GM21786 (cell line): ENCODE data around the gene PLBD2.

Experiments
- ATAC-seq: cut with Tn5 transposase; IDR thresholded peaks from one replicate; pipeline ENCODE4 v1.9.1; 2021; ENCODE audit not compliant: unreplicated experiment

Gene PLBD2

DNA sequence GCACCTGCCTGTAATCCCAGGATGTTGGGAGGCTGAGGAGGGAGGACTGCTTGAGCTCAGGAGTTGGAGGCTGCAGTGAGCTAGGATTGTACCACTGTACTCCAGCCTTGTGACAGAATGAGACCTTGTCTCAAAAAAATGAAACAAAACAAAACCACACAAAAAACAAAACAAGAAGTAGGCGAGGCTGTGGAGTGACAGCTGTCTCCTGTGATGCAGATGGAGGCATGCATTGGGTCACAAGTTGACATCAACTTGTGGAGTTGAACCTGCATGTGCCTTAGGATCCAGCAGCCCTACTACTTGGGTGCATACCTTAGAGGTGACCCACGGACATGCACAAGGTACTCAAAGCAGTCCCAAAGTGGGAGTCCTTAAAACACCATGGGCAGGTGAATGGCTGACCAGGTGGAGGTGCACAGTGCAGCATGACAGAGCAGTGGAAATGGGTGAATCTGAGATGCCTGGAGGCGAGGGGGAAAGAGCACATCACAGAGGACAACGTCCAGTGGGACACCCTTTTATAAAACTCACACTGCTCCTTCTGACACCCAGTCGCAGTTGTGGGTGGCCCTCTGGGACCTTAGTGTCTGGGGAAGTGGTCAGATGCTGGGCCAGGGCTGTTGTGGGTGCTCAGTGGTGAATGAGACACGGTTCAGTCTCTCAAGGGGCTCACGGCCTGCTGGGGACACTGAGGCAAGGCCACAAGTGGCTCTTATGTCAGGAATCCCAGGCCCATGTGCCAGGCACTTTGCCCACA lies 12.7 kb downstream of the PLBD2 start:
- no peak for ATAC-seq

DNA sequence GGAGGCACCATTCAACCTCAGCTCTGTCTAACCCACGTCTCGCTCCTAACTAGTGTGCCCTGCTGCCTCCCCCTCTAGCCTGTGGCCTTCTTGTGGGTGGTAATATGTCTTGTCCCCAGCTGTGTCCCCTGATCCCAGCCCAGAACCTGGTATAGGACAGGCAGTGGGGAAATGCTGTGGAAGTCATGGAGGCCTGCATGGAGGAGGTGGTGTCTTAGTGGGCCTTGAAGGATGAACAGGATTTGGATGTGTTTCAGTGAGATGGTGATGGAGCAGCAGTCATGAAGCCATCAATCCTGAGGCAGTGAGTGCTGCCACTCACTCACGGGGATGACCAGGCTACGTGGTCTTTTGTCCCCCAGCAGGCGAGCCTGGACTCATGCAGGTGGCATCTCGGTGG lies 13.4 kb downstream of the PLBD2 start:
- ATAC-seq: no peak

DNA sequence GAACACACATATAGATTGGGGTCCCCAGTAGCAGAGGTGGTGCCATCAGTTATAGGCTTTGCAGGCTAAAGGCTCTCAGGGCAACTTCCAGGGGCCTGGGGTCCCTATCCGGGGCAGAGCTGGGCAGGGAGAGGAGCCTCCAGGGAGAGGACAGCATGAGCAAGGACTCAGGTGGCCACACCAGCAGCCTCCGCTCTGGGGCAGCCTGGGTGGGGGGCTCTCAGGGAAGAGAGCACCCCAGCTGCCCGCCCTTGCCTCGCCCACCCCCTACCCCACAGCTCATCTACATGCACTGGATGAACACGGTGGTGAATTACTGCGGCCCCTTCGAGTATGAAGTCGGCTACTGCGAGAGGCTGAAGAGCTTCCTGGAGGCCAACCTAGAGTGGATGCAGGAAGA lies 14.0 kb downstream of the PLBD2 start:
- no peak for ATAC-seq

DNA sequence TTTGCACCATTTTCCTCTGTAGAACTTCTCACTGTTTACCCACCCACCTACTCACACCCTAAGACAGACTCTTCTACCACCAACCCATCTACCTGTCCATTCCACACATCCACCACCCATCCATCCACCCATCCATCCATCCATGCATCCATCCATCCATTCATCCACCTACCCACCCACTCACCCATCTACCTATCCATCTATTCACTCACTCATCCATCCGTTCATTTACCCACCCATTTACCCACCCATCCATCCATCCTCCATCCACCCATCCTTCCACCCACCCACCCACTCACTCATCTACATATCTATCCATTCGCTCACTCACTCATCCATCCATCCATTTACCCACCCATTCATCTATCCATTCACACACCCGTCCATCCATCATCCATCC lies 15.1 kb downstream of the PLBD2 start:
- no peak for ATAC-seq

DNA sequence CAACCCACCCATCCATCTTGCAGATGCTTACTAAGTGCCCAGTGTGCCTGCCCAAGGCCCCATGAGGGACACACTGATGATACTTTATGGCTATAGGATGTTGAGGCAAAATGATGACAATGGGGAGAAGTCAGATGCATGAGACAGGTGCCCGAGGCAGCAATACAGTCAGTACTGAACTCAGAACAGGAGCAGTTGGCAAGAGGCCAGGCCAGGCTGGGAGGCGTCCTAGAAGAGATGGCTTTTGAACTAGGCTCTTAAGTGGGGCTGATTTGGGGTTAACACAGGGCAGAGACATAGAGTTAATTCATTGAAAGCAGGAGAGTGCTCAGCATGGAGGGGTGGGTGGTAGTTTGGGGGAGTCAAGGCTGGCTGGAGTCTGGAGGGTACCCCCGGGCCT lies 15.6 kb downstream of the PLBD2 start:
- ATAC-seq: no peak

DNA sequence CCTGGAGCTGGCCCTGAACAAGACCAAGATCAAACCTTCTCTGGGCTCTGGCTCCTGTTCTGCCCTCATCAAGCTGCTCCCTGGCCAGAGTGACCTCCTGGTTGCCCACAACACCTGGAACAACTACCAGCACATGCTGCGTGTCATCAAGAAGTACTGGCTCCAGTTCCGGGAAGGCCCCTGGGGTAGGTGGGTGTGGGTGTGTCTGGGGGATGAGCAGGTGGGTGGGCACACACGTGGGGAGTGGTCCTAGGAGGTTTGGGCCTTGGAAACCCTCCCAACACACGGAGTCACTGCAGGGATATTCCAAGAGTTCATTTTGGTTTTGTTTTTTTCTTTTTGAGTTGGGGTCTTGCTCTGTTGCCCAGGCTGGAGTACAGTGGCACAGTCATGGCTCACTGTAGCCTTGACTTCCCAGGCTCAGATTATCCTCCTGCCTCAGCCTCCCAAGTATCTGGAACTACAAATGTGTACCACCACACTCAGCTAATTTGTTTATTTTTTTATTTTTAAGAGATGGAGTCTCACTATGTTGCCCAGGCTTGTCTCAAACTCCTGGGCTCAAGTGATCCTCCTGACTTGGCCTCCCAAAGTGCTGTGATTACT lies 16.5 kb downstream of the PLBD2 start:
- ATAC-seq: no peak

DNA sequence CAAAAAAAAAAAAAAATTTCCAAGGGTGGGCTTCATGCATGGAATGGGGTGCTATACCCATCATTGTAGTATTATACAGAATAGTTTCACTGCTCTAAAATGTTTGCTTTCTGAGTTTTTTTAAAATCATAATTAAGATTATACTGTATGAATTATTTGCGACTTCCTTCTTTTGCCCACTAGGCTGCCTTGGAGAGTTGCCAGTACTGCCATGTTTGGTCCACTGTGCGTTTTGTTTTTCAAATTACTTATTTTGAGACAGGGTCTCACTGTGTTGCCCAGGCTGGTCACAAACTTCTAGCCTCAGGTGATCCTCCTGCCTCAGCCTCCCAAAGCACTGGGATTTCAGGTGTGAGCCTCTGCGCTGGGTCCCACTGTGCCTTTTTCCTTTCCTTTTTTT lies 19.9 kb downstream of the PLBD2 start:
- ATAC-seq: no peak

DNA sequence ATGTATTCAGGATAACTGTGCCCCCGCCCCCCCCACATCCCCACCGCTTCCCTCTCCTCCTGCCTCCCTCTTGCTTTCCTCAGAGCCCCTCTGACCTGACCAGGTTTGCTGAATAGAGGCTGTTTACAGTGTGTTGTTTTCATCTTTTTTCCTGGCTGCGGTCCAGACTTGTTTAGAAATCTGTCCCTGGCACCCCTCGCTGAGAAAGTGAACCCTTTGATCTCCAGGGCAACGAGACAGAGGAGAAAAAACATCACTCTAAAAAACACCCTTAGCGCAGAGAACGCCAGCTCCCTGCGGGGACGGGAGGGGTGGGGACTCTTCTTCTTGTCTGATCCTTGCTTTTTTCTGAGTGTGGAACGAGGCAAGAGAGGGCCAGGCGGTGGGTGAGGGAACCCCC lies 22.8 kb downstream of the PLBD2 start:
- ATAC-seq: no peak

DNA sequence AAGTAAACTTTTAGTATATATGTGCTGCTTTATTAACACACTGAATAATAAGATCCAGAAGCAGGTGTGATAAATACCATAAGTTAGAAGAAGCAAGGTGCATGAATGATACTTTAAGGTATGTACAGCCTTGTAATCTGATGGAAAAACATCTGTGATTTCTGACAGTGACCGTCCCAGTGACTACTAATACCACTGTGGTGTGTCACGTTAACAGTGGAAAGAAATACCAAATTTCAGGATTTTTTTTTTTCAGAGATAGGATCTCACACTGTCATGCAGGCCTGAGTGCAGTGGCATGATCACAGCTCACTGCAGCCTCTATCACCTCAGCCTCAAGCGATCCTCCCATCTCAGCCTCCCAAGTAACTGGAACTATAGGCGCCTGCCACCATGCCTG lies 23.8 kb downstream of the PLBD2 start:
- no peak for ATAC-seq

DNA sequence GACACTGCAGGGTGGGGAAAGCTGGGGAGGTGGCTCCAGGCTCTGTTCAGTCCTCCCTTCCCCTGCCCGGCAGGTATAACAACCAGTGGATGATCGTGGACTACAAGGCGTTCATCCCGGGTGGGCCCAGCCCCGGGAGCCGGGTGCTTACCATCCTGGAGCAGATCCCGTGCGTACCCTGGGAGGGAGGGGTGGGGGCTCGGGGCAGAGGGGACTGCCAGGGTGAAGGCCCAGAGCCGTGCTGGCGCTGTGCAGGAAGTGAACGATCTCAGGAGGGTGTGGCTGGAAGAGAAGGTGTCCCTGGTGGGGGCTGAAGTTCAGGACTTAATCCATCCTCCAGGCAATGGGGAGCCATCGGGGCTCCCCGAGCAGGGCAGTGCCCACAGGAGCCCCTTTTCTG lies 26.4 kb downstream of the PLBD2 start:
- no peak for ATAC-seq

DNA sequence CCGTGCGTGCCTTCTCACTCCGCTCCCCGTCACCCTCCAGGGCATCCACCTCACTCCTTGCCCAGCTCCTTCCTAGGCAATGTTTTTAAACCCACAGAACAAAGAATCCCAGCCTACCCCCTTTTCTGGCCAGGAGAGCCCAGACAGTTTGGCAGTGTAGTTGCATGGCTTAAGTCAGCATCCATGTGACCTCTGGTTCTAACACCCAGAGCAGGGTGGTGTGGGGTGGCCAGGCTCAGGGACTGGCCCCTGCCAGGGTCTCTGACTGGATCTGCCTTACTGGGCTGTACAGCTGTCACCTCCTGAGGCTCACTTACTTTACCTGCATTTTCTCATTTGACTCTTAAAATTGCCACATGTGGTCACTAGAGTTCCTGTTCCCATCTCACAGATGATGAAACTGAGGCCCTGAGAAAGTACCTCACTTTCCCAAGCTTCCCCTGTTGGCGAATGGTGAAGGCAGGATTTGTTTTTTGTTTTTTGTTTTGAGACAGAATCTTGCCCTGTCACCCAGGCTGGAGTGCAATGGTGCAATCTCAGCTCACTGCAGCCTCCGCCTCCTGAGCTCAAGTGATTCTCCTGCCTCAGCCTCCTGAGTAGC lies 27.0 kb downstream of the PLBD2 start:
- no peak for ATAC-seq

DNA sequence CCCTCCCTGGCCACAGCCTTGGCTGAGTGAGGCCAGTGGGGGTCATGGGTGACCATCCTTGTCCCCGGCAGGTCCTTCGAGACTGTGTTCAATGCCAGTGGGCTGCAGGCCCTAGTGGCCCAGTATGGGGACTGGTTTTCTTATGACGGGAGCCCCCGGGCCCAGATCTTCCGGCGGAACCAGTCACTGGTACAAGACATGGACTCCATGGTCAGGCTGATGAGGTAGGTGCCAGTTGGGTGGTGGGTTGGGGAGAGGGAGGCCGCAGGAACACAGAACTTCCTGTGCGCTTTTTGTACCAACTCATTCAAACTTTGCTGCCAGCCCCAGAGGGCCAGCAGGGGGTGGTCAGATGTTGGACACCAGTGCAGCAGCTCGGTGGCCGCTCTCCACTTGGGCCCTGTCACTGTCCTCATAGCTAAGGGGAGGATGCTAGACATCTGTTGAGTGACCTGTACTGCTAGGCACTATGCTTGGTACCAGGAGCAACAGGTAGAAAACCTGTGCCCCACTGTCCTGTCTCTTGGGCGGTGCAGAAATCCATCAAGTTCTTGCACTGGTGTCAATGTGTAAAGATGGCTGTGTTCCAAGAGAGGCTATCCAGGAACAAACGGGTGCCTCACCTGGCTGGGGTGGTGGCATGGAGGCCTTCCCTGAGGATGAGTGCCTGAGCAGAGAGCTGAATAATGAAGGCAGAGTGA lies 28.6 kb downstream of the PLBD2 start:
- ATAC-seq: no peak

DNA sequence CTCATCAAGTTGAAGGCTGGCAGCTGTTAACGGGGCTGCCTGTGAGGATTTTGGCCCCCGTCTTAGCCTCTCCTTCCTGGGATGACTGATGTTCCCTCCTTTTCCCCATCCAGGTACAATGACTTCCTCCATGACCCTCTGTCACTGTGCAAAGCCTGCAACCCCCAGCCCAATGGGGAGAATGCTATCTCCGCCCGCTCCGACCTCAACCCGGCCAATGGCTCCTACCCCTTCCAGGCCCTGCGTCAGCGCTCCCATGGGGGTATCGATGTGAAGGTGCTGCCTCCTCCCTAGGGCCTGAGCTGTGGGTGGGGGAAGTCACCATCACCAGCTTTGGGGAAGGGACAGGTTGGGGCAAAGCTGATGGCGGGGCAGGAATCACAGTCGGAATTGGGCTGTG lies 29.2 kb downstream of the PLBD2 start:
- no peak for ATAC-seq

DNA sequence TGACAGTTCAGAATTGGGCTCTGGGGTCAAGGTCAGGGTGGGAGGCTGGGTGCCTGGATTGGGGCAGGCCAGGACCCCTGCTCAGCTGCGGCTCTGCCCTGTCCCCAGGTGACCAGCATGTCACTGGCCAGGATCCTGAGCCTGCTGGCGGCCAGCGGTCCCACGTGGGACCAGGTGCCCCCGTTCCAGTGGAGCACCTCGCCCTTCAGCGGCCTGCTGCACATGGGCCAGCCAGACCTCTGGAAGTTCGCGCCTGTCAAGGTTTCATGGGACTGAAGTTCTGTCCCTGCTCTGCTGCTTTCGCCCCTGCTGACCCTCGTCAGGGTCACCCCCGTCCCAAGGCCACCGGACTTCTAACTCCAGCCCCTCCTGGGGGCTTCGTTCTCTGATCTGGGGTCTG lies 30.0 kb downstream of the PLBD2 start:
- no peak for ATAC-seq

DNA sequence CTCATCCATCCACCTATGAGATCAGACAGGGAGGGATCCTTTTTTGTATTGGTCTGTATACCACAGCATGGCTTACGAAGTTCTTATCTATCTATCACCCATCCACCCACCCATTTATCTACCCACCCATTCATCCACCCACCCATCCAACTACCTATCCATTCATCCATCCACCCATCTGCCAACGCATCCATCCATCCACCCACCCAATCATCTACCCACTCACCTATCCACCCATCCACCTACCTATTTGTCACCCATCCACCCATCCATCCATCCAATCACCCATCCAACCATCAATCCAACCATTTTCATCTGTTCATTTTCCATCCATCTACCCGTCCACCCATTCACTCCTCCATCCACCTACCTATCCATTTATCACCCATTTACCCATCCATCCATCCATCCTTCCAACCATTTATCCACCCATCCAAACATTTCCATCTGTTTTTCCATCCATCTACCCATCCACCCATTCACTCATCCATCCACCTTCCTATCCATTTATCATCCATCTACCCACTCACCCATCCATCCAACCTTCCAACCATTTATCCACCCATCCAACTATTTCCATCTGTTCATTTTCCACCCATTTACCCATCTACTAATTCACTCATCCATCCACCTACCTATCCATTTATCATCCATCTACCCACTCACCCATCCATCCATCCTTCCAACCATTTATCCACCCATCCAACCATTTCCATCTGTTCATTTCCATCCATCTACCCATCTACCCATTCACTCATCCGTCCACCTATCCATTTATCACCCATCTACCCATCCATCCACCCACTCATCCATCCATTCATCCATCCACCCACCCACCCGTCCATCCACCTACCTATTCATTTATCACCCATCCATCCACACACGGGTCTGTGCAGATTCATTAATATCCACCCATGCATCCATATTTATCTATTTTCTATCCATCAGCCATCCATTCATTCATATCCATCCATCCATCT lies 32.0 kb downstream of the PLBD2 start:
- no peak for ATAC-seq

DNA sequence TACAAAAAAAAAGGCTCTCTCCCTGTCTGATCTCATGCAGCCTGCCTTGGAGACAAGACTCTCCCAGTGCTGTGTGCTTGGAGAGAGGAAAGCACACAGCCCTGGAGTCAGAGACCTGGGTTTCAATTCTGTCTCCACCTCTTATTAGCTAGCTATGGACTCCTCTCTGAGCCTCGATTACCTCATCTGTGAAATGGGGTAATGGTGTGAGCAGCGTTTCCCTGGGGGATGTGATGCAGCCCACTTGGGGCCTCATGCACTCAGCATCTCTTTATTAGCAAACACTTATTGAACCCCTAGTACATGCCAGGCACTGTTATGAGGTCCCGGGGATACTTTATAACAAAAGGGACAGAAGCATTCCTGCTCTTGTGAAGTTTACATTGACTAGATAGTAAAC lies 32.8 kb downstream of the PLBD2 start:
- ATAC-seq: no peak

DNA sequence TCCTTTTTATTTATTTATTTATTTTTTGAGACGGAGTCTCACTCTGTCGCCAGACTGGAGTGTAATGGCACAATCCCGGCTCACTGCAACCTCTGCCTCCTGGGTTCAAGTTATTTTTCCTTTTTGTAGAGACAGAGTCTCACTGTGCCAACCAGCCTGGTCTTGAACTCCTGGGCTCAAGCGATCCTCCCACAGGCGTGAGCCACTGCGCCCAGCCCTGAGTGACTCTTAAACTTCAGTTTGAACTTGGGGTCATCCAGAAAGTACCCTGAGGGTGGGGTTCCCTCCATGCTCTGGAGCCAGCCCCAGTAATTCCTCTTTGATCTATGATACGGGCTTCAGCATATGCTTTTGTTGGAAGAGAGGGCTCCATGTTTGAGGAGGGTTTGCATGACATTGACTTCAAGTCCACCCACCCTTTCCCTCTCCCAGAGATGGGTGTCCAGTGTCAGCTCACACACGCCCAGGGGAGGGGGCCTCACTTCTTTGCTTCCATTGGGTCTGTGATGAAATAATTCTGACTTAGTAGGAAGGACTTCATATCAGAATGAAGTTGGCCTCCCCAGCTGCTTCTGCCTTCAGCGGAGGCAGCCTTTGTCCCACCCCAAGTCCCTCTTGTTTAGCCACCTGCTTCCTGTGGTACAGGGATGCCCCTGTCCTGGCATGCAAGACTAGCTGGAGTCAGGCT lies 33.4 kb downstream of the PLBD2 start:
- no peak for ATAC-seq

DNA sequence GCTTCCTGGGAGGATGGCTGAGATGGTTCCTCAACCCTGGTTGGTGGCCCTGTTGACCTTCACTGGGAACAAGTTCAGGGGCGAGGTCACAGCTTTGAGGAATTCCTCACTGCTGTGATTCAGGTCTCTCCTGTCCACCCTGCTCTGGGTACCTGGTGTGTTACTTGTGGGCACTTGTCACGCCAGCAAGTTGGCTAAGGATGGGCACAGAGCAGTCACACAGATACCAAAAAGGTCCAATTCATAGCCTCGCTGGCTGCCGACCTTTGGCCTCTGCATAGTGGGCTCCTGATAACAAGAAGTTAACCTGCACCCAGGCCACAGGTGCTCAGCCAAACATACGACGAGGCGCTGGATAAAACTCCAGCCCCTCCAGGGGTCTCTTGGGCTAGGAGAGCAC lies 34.1 kb downstream of the PLBD2 start:
- no peak for ATAC-seq

DNA sequence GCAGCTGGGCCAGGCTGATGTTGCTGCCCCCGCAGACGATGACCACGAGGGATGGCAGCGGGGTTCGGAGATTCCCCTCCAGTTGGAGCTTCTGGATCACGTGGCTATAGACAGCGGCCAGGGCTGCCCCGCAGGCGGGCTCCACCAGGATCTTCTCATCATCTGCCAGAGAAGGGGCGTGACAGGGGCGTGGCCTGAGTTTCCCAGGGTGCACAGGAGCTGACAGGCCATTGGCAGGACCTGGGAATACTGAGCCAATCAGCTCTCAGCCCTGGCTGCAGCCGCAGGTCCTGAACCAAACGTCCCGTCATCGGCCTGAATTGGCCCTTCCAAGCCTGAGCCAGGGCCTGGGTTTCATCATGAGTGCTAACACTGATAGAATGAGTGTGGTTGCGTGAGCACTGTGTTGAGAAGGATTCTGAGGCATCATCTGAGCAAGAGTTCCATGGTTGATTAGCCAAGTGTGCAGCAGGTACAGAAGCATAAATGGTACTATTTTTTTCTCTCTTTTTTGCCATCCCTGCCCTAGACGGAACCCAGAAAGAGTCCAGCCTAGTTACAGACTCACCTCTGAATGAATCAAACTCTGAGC lies 34.7 kb downstream of the PLBD2 start:
- no peak for ATAC-seq

DNA sequence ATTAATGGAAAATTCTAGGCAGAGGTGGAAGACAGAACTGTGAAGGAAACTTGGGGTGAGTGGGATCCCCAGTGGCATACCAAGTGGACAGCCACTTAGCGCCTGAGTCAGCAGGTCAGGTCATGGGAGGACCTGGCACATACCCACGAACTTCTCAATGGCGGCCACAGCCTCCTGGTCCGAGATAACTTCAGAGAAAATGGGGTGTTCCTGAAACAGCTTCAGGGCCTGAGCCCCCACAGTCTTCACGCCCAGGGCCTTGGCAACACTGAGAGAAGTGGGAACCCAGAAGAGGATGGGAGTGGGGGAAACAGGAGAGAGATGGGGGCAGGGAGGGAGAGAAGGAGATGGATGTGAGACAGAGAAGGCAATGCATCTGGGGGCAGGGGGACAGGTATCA lies 35.4 kb downstream of the PLBD2 start:
- no peak for ATAC-seq
